ENCODE measurements around the gene CADPS2.

DNA sequence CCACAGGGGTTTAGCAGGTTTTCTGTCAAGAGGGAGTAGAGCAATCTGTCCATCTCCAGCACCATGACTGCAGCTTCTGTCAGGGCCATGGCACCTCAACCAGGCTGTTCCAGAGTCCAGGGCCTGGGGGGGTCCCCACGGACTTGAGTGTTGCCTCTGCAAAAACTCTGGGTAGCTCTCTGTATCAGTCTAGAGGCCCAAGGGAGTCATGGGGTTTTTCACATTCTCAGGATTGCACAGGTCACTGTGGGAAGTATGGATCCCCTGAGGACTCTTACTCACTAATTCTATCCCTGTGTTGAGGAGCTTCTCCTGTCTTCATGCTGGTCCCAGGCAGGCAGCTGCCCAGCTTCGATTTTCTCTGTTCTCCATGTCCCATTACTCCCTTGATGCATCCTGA, 247.8 kb downstream of the CADPS2 start:
- no peak for TF ChIP-seq EZH2 (IDR thresholded peaks at IDR 0.05; ENCODE audit: borderline replicate concordance, low read length)
- TF ChIP-seq, protein P1, sequence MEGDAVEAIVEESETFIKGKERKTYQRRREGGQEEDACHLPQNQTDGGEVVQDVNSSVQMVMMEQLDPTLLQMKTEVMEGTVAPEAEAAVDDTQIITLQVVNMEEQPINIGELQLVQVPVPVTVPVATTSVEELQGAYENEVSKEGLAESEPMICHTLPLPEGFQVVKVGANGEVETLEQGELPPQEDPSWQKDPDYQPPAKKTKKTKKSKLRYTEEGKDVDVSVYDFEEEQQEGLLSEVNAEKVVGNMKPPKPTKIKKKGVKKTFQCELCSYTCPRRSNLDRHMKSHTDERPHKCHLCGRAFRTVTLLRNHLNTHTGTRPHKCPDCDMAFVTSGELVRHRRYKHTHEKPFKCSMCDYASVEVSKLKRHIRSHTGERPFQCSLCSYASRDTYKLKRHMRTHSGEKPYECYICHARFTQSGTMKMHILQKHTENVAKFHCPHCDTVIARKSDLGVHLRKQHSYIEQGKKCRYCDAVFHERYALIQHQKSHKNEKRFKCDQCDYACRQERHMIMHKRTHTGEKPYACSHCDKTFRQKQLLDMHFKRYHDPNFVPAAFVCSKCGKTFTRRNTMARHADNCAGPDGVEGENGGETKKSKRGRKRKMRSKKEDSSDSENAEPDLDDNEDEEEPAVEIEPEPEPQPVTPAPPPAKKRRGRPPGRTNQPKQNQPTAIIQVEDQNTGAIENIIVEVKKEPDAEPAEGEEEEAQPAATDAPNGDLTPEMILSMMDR (conservative IDR thresholded peaks at IDR 0.05 in 1 of 2, IDR thresholded peaks at IDR 0.05 in 1 of 2; ENCODE audit: extremely low read depth in 1 of 2, insufficient read depth in 1 of 2, low read depth in 1 of 2, low read length in 2 of 2) = no peak
